Measurements from ENCODE around the gene PLEKHH3. TPM values are rescaled to one million over a fixed set of nuclear protein-coding genes. Genes with fewer than 3 reads are reported as not detected.
"Not testable (repeated sequence)": the region's sequence is repeated elsewhere in the genome, so short reads cannot be mapped to it uniquely, and the experiment has no call there.

Gene PLEKHH3
- total RNA-seq, 1 donor from 2014 or later = 12.9 TPM

DNA sequence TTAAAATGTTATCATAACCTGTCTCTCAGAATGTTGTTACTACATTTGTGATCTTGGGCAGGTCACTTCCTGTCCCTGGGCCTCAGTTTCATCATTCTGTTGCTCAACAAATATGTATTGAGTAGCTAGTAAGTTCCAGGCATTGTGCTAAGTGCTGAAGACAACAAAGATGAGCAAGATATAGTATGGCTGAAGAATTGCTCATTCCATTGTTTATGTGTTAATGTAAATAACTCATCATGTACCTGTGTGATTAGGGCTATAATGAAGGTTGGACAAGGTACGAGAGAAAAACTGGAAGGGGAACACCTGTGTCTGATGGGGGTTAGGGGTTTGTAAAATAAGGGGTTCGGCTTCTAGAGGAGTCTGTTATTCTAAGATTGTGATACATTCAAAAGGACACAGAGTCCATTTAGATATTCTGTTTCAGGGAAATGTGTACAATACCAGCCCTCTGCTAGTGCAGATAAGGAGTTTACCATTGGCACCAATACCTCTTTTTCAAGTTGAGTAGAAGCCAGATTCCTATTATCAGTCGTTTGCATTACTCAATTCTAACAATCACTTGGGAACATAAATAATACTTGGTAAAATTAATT lies 47.3 kb downstream of the PLEKHH3 start:
- DNase-seq = no peak

GRCh38 chr17:42627032-42627764 lies 49.6 kb downstream of the PLEKHH3 start:
- DNase-seq = not testable (repeated sequence)

DNA sequence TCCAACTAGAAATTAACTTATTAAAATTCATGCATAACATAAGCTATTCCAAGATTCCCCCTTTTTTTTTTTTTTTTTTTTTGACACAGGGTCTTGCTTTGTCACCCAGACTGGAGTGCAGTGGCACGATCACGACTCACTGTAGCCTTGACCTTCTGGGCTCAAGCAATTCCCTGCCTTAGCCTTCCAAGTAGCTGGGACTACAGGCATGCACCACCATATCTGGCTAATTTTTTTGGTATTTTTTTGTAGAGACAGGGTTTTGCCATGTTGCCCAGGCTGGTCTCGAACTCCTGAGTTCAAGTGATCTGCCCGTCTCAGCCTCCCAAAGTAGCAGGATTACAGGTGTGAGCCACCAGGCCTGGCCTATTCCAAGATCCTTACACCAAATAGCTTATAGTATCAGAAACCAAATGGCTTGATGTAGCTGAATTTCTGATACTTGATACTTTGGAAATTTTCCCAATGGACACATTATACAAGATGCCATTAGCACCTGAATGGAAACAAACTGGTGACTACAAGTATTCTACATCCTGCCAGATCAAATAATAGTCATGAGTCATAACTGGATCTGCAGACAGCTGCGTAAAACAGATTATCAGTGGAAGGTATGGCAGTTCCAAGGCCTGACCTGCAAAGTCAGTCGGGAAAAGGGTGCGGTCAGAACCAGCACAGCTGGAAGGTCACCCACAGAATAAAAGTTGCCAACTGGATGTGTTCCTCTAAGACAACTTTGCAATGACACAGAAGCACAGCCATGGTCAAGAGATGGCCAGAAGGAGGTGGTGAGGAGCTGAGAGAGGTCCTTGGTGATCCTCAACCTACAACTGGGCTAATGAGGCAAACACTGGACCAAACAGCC lies 52.8 kb downstream of the PLEKHH3 start:
- peak; percentile 71 for DNase-seq

GRCh38 chr17:42623271-42623670 lies 53.5 kb downstream of the PLEKHH3 start:
- DNase-seq = no peak

DNA sequence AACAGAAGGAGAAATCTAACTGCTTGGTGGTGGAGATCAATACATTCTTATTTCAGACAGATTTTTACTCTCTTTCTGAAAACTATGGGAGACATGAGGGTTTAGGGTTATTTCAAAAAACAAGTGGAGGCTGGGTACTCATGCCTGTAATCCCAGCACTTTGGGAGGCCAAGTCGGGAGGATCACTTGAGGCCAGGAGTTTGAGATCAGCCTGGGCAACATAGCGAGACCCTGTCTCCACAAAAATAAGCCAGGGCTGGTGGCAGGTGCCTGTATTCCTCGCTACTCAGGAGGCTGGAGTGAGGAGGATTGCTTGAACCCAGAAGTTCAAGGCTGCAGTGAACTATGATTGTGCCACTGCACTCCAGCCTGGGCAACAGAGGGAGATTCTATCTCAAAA lies 54.8 kb downstream of the PLEKHH3 start:
- not testable (repeated sequence) for DNase-seq

- DNase-seq = peak; percentile 6
These were observed 58.2 kb downstream of the PLEKHH3 start for GRCh38 chr17:42618442-42619150.

DNA sequence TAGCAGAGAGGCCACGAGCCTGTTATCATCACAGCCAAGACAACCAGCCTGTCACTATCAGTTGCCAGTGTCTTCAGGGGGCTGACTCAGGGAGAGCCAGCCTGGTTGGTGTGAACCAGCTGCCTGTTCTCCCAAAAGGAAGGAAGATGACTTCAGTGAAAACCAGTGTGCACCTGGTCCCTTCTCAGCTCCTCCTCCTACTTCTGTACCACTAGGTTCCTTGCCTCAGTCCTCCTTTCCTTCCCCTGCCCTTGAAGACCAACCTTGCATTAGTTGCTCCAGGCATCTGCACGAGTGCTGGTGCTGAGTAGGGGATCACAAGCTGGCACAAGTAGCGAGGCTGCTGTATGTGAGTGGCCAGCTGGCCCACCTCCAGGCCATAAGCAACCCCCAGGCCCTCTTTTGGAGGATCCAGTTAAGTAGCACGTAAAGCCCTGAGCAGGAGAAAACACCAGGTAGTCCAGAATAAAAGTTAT lies 58.8 kb downstream of the PLEKHH3 start:
- DNase-seq = peak; percentile 6

Other genes starting within 250 kb of the PLEKHH3 start
- gene ATP6V0A1, start 218.1 kb downstream of the PLEKHH3 start, total RNA-seq = 27.9 and 42.9 TPM in 2 replicates
- gene NAGLU, start 140.8 kb downstream of the PLEKHH3 start, total RNA-seq = 44.9 and 53.3 TPM in 2 replicates
- gene HSD17B1, start 124.1 kb downstream of the PLEKHH3 start, total RNA-seq = 0.23 and 0.34 TPM in 2 replicates
- 9.5 and 33.9 TPM in 2 replicates for gene COASY, start 114.8 kb downstream of the PLEKHH3 start, total RNA-seq
- gene MLX, start 109.9 kb downstream of the PLEKHH3 start, total RNA-seq = 33.0 and 34.5 TPM in 2 replicates
- gene PSMC3IP, start 99.3 kb downstream of the PLEKHH3 start, total RNA-seq = 4.9 and 5.5 TPM in 2 replicates
- gene RETREG3, start 67.6 kb downstream of the PLEKHH3 start, total RNA-seq = 63.8 and 72.5 TPM in 2 replicates
- gene TUBG1, start 67.3 kb downstream of the PLEKHH3 start, total RNA-seq = 27.6 and 62.5 TPM in 2 replicates
- 6.4 and 7.7 TPM in 2 replicates for gene TUBG2, start 17.7 kb downstream of the PLEKHH3 start, total RNA-seq
- 5.1 and 7.9 TPM in 2 replicates for gene CCR10, start 4.8 kb upstream of the PLEKHH3 start, total RNA-seq
- 12.3 and 41.2 TPM in 2 replicates for gene CNTNAP1, start 5.5 kb upstream of the PLEKHH3 start, total RNA-seq
- gene EZH1, start 68.0 kb upstream of the PLEKHH3 start, total RNA-seq = 12.9 and 18.2 TPM in 2 replicates
- gene RAMP2, start 84.2 kb upstream of the PLEKHH3 start, total RNA-seq = 9.7 and 13.1 TPM in 2 replicates
- gene VPS25, start 96.5 kb upstream of the PLEKHH3 start, total RNA-seq = 46.5 and 53.4 TPM in 2 replicates
- gene WNK4, start 103.6 kb upstream of the PLEKHH3 start, total RNA-seq = 3.4 TPM in 2 replicates
- 52.5 and 75.7 TPM in 2 replicates for gene COA3, start 121.7 kb upstream of the PLEKHH3 start, total RNA-seq
- 0.34 TPM in 1 of 2 replicates, not detected in the other for gene CNTD1, start 121.9 kb upstream of the PLEKHH3 start, total RNA-seq
- gene BECN1, start 147.3 kb upstream of the PLEKHH3 start, total RNA-seq = 133 and 168 TPM in 2 replicates
- 77.6 and 128 TPM in 2 replicates for gene PSME3, start 156.4 kb upstream of the PLEKHH3 start, total RNA-seq
- 0.42 and 0.85 TPM in 2 replicates for gene AOC2, start 167.6 kb upstream of the PLEKHH3 start, total RNA-seq
- 0.17 and 0.51 TPM in 2 replicates for gene AOC3, start 174.2 kb upstream of the PLEKHH3 start, total RNA-seq
- gene G6PC1, start 223.8 kb upstream of the PLEKHH3 start, total RNA-seq = not detected in 2 replicates